Measurements from ENCODE around the gene GTF2H1. TPM values are rescaled to one million over a fixed set of nuclear protein-coding genes. Genes with fewer than 3 reads are reported as not detected.

Gene GTF2H1
- total and polyA plus RNA-seq, 8 donors: 11.9 to 23.1 (median 18.2) TPM

GRCh38 chr11:18408558-18409291 is 86.4 kb downstream of the GTF2H1 start:
- no peak overlapping the region for H3K4me3 ChIP-seq
- no peaks in the 10 kb centered on the region for H3K4me1 ChIP-seq
- FAIRE-seq: no peak
- DNase-seq: no peak
- no peak for ATAC-seq
- H3K27ac ChIP-seq: no peak overlapping the region
- H3K9me3 ChIP-seq: no peaks in the 10 kb centered on the region
- intact Hi-C loops (cut with DNase I): no loop called here
- H3K27me3 ChIP-seq: no peaks in the 10 kb centered on the region
- 91 to 96% methylated on average over 9 of the region's 9 CpGs for WGBS, 2 donors
- no peak for TF ChIP-seq CTCF (IDR thresholded peaks at IDR 0.05)
- H3K36me3 ChIP-seq: peaks cover 4 to 26% (median 10%) of the 10 kb centered on the region in 3 donors

GRCh38 chr11:18416459-18416858 is 94.1 kb downstream of the GTF2H1 start:
- Histone ChIP-seq H3K4me1 (no peaks in the 10 kb centered on the region), H3K27me3 (no peaks in the 10 kb centered on the region), H3K36me3 (no peaks in the 10 kb centered on the region), H3K4me3 (no peak overlapping the region), H3K9me3 (no peaks in the 10 kb centered on the region), H3K27ac (no peak overlapping the region)
- WGBS, 2 donors: 54 to 65% methylated on average over 3 of the region's 3 CpGs
- no peak for ATAC-seq
- FAIRE-seq: no peak
- no peak for TF ChIP-seq CTCF (IDR thresholded peaks at IDR 0.05)
- DNase-seq: no peak
- intact Hi-C loops (cut with DNase I): no loop called here

Small RNA genes within 50 kb of the gene (microRNA-seq; reads per million reads assigned to microRNA genes)
- 0 reads per million in 2 donors for gene MIR3159

Other genes starting within 250 kb of the GTF2H1 start
- gene SAAL1, start 216.5 kb upstream of the GTF2H1 start, total RNA-seq: 1 to 10 TPM; 4.6 to 7.4 (median 5.5) TPM
- 1 to 10 TPM; 7.0 to 8.8 TPM for gene SAAL1, start 216.5 kb upstream of the GTF2H1 start, polyA plus RNA-seq
- gene MRGPRX3, start 190.0 kb upstream of the GTF2H1 start, total RNA-seq: not detected
- not detected for gene MRGPRX3, start 190.0 kb upstream of the GTF2H1 start, polyA plus RNA-seq
- gene MRGPRX4, start 149.7 kb upstream of the GTF2H1 start, total RNA-seq: not detected
- gene MRGPRX4, start 149.7 kb upstream of the GTF2H1 start, polyA plus RNA-seq: not detected
- gene SAA4, start 85.8 kb upstream of the GTF2H1 start, total RNA-seq: under 1 TPM in 1 of 6 donors, not detected in 5; 0.44 TPM
- not detected for gene SAA4, start 85.8 kb upstream of the GTF2H1 start, polyA plus RNA-seq
- 10 to 100 TPM in 3 of 6 donors, under 1 TPM in 1, not detected in 2; 0.59 to 22.0 (median 16.8) TPM for gene SAA2, start 73.9 kb upstream of the GTF2H1 start, total RNA-seq
- 1 to 10 TPM in 1 of 2 donors, under 1 TPM in 1; 0.49 to 3.3 TPM for gene SAA2, start 73.9 kb upstream of the GTF2H1 start, polyA plus RNA-seq
- 10 to 100 TPM in 3 of 6 donors, 1 to 10 TPM in 2, under 1 TPM in 1; 0.67 to 77.9 (median 10.1) TPM for gene SAA1, start 56.3 kb upstream of the GTF2H1 start, total RNA-seq
- 10 to 100 TPM in 1 of 2 donors, 1 to 10 TPM in 1; 5.9 to 47.8 TPM for gene SAA1, start 56.3 kb upstream of the GTF2H1 start, polyA plus RNA-seq
- 1 to 10 TPM; 4.6 to 9.7 (median 7.3) TPM for gene HPS5, start 427 bp upstream of the GTF2H1 start, total RNA-seq
- gene HPS5, start 427 bp upstream of the GTF2H1 start, polyA plus RNA-seq: 1 to 10 TPM; 3.4 to 5.0 TPM
- gene LDHA, start 72.0 kb downstream of the GTF2H1 start, total RNA-seq: 100 to 1,000 TPM in 3 of 6 donors, 10 to 100 TPM in 3; 66.2 to 223 (median 116) TPM
- gene LDHA, start 72.0 kb downstream of the GTF2H1 start, polyA plus RNA-seq: 100 to 1,000 TPM in 1 of 2 donors, 10 to 100 TPM in 1; 75.8 to 100 TPM
- under 1 TPM in 2 of 6 donors, not detected in 4; 0.47 to 0.86 TPM for gene LDHC, start 89.8 kb downstream of the GTF2H1 start, total RNA-seq
- 1 to 10 TPM in 1 of 2 donors, under 1 TPM in 1; 0.38 to 1.3 TPM for gene LDHC, start 89.8 kb downstream of the GTF2H1 start, polyA plus RNA-seq
- not detected for gene LDHAL6A, start 133.3 kb downstream of the GTF2H1 start, total RNA-seq
- gene LDHAL6A, start 133.3 kb downstream of the GTF2H1 start, polyA plus RNA-seq: under 1 TPM in 1 of 2 donors, not detected in 1; 0.02 TPM
- 10 to 100 TPM; 16.9 to 33.7 (median 22.2) TPM for gene TSG101, start 204.4 kb downstream of the GTF2H1 start, total RNA-seq
- gene TSG101, start 204.4 kb downstream of the GTF2H1 start, polyA plus RNA-seq: 10 to 100 TPM; 15.7 to 32.7 TPM

All from pancreas (tissue), 10 donors.